ENCODE data around the gene ERAS. TPM values are rescaled to one million over a fixed set of nuclear protein-coding genes. Genes with fewer than 3 reads are reported as not detected.

ERAS gene
- polyA plus RNA-seq, 1 donor from 2014 or later = 3.6 TPM

DNA sequence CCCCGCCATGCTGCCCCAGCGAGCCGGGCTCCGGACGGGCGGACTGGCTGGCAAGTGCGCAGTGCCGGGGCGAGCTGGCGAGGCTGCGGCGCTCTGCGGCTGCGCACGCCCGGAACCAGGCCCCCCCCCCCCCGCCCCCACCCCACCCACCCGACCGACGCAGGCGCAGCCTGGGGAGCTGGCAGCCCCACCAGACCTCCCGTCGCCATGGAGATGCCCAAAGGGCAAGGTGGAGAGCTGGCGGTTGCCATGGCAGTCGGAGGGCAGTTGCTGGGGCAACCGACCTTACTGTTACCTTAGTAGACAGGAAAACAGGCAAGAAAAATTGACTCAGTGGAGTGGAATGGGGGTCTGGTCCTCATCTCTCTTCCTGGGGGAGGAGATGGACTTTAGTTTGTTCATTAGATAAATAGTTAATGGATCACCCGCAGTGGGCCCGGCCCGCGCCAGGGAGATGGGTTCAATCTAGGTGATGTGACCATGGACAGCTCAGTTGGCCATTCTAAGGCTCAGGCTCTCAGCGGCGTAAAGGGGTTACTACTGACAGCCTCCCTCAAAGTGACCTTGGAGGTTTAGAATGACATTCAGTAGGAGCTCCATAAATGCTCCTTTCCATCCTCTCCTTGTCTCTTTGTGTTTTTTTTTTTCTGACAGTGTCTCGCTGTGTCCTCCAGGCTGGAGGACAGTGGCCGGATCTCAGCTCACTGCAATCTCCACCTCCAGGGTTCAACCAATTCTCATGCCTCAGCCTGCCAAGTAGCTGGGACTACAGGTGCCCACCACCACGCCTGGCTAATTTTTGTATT is 9.4 kb downstream of the ERAS start, which contains the start of gene PCSK1N:
TSS of gene PCSK1N (minus strand) at position 87 of the 806 bp plus-strand sequence. CDS start at position 9, 78 bp downstream.
- H2AFZ ChIP-seq (ENCODE audit: low read depth, low read length) = no peak within 1 kb of the TSS
- H3K9ac ChIP-seq (ENCODE audit: low read length) = peak within 1 kb of the TSS; percentile 89

DNA sequence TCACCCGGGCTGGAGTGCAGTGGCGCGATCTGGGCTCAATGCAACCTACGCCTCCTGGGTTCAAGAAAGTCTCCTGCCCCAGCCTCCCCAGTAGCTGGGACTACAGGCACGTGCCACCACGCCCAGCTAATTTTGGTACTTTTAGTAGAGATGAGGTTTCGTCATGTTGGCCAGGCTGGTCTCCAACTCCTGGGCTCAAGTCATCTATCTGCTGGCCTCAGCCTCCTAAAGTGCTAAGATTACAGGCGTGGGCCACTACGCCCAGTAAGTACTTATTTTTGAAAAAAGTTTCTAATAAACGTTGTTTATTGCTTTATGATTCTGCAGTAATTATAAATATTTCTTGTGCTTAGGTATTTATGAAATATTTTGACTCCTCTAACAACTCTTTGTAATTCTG is 13.4 kb downstream of the ERAS start:
- no peak overlapping the region for H3K27ac ChIP-seq (ENCODE audit: low read length)
- H3F3A ChIP-seq (ENCODE audit: insufficient read depth, low read length, poor library complexity, severe bottlenecking) = no peaks in the 10 kb centered on the region
- no peak overlapping the region for H3K9ac ChIP-seq (ENCODE audit: low read length)
- H4K20me1 ChIP-seq (ENCODE audit: insufficient read depth) = no peaks in the 10 kb centered on the region
- TF ChIP-seq EZH2 (IDR thresholded peaks at IDR 0.05; ENCODE audit: borderline replicate concordance, insufficient read depth, low read length, poor library complexity, severe bottlenecking) (no peak), RAD21 (conservative IDR thresholded peaks at IDR 0.05) (no peak), TAF1 (IDR thresholded peaks at IDR 0.05; ENCODE audit: low read depth) (no peak), MXI1 (conservative IDR thresholded peaks at IDR 0.05; ENCODE audit: poor library complexity, severe bottlenecking) (no peak), EP300 (conservative IDR thresholded peaks at IDR 0.05; ENCODE audit: poor library complexity, severe bottlenecking) (no peak), POLR2AphosphoS5 (IDR thresholded peaks at IDR 0.05) (no peak), SMC3 (conservative IDR thresholded peaks at IDR 0.05; ENCODE audit: poor library complexity) (no peak)
- TF ChIP-seq, protein P1, sequence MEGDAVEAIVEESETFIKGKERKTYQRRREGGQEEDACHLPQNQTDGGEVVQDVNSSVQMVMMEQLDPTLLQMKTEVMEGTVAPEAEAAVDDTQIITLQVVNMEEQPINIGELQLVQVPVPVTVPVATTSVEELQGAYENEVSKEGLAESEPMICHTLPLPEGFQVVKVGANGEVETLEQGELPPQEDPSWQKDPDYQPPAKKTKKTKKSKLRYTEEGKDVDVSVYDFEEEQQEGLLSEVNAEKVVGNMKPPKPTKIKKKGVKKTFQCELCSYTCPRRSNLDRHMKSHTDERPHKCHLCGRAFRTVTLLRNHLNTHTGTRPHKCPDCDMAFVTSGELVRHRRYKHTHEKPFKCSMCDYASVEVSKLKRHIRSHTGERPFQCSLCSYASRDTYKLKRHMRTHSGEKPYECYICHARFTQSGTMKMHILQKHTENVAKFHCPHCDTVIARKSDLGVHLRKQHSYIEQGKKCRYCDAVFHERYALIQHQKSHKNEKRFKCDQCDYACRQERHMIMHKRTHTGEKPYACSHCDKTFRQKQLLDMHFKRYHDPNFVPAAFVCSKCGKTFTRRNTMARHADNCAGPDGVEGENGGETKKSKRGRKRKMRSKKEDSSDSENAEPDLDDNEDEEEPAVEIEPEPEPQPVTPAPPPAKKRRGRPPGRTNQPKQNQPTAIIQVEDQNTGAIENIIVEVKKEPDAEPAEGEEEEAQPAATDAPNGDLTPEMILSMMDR (IDR thresholded peaks at IDR 0.05; ENCODE audit: poor library complexity, severe bottlenecking) = no peak
- TF ChIP-seq, protein P2, sequence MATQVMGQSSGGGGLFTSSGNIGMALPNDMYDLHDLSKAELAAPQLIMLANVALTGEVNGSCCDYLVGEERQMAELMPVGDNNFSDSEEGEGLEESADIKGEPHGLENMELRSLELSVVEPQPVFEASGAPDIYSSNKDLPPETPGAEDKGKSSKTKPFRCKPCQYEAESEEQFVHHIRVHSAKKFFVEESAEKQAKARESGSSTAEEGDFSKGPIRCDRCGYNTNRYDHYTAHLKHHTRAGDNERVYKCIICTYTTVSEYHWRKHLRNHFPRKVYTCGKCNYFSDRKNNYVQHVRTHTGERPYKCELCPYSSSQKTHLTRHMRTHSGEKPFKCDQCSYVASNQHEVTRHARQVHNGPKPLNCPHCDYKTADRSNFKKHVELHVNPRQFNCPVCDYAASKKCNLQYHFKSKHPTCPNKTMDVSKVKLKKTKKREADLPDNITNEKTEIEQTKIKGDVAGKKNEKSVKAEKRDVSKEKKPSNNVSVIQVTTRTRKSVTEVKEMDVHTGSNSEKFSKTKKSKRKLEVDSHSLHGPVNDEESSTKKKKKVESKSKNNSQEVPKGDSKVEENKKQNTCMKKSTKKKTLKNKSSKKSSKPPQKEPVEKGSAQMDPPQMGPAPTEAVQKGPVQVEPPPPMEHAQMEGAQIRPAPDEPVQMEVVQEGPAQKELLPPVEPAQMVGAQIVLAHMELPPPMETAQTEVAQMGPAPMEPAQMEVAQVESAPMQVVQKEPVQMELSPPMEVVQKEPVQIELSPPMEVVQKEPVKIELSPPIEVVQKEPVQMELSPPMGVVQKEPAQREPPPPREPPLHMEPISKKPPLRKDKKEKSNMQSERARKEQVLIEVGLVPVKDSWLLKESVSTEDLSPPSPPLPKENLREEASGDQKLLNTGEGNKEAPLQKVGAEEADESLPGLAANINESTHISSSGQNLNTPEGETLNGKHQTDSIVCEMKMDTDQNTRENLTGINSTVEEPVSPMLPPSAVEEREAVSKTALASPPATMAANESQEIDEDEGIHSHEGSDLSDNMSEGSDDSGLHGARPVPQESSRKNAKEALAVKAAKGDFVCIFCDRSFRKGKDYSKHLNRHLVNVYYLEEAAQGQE (IDR thresholded peaks at IDR 0.05; ENCODE audit: borderline replicate concordance) = no peak
- H2AFZ ChIP-seq (ENCODE audit: low read depth, low read length) = no peak overlapping the region
- H3K36me3 ChIP-seq (ENCODE audit: insufficient read depth, low read length) = no peaks in the 10 kb centered on the region
- H3K27me3 ChIP-seq (ENCODE audit: insufficient read depth, low read depth, low read length) = no peaks in the 10 kb centered on the region
- no peaks in the 10 kb centered on the region for H3K9me2 ChIP-seq (ENCODE audit: insufficient read depth, low read length)
- H3K9me3 ChIP-seq (ENCODE audit: low read length) = no peaks in the 10 kb centered on the region
- no peaks in the 10 kb centered on the region for H3K79me2 ChIP-seq (replicated peaks; ENCODE audit: insufficient read depth, low read length)
- no peak overlapping the region for H3K4me2 ChIP-seq (ENCODE audit: low read length)
- no peak overlapping the region for H3K4me3 ChIP-seq (ENCODE audit: low read length)

More for the DNA sequence above, 9.4 kb downstream of the ERAS start, which contains the start of gene PCSK1N:
- Histone ChIP-seq H3K9me3 (ENCODE audit: low read length) (no peaks in the 10 kb centered on the region), H3F3A (ENCODE audit: insufficient read depth, low read length, poor library complexity, severe bottlenecking) (no peaks in the 10 kb centered on the region), H4K20me1 (ENCODE audit: insufficient read depth) (no peaks in the 10 kb centered on the region), H3K27me3 (ENCODE audit: insufficient read depth, low read depth, low read length) (peaks cover 11% of the 10 kb centered on the region), H3K9me2 (ENCODE audit: insufficient read depth, low read length) (no peaks in the 10 kb centered on the region), H3K36me3 (ENCODE audit: insufficient read depth, low read length) (no peaks in the 10 kb centered on the region), H3K4me3 (ENCODE audit: low read length) (peak within 1 kb of the TSS; percentile 84), H3K4me2 (ENCODE audit: low read length) (no peak within 1 kb of the TSS), H3K79me2 (replicated peaks; ENCODE audit: insufficient read depth, low read length) (peaks cover 20% of the 10 kb centered on the region), H3K27ac (ENCODE audit: low read length) (peak within 1 kb of the TSS; percentile 87)
- peak; percentile 84 for TF ChIP-seq POLR2AphosphoS5 (IDR thresholded peaks at IDR 0.05)
- no peak for TF ChIP-seq EZH2 (IDR thresholded peaks at IDR 0.05; ENCODE audit: borderline replicate concordance, insufficient read depth, low read length, poor library complexity, severe bottlenecking)
- TF ChIP-seq, protein P2 (IDR thresholded peaks at IDR 0.05; ENCODE audit: borderline replicate concordance) = no peak
- no peak for TF ChIP-seq SMC3 (conservative IDR thresholded peaks at IDR 0.05; ENCODE audit: poor library complexity)
- TF ChIP-seq, protein P1 (IDR thresholded peaks at IDR 0.05; ENCODE audit: poor library complexity, severe bottlenecking) = no peak
- TF ChIP-seq EP300 (conservative IDR thresholded peaks at IDR 0.05; ENCODE audit: poor library complexity, severe bottlenecking) = no peak
- TF ChIP-seq RAD21 (conservative IDR thresholded peaks at IDR 0.05) = no peak

All from neural cell (in vitro differentiated cells).